ENCODE data around the gene MEA1. TPM values are rescaled to one million over a fixed set of nuclear protein-coding genes. Genes with fewer than 3 reads are reported as not detected.

Gene MEA1
- total RNA-seq, 4 donors from 2014 or later: 51.5 to 71.2 (median 62.8) TPM

- Histone ChIP-seq H3K36me3 (peaks cover 10 to 95% (median 70%) of the 10 kb centered on the region in 4 donors), H3K9me3 (no peaks in the 10 kb centered on the region), H3K4me3 (no peak overlapping the region), H3K27me3 (no peaks in the 10 kb centered on the region), H3K4me1 (peaks cover 9 to 12% (median 10%) of the 10 kb centered on the region in 4 donors), H3K27ac (replicated peaks in 1 of 4) (no peak overlapping the region)
- no peak for DNase-seq (ENCODE audit: extremely low spot score)
- TF ChIP-seq POLR2AphosphoS5 (IDR thresholded peaks at IDR 0.05): no peak
- TF ChIP-seq, protein P1, sequence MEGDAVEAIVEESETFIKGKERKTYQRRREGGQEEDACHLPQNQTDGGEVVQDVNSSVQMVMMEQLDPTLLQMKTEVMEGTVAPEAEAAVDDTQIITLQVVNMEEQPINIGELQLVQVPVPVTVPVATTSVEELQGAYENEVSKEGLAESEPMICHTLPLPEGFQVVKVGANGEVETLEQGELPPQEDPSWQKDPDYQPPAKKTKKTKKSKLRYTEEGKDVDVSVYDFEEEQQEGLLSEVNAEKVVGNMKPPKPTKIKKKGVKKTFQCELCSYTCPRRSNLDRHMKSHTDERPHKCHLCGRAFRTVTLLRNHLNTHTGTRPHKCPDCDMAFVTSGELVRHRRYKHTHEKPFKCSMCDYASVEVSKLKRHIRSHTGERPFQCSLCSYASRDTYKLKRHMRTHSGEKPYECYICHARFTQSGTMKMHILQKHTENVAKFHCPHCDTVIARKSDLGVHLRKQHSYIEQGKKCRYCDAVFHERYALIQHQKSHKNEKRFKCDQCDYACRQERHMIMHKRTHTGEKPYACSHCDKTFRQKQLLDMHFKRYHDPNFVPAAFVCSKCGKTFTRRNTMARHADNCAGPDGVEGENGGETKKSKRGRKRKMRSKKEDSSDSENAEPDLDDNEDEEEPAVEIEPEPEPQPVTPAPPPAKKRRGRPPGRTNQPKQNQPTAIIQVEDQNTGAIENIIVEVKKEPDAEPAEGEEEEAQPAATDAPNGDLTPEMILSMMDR (IDR thresholded peaks at IDR 0.05): no peak
- no peak for TF ChIP-seq POLR2A (IDR thresholded peaks at IDR 0.05; ENCODE audit: low read depth)
- no peak for TF ChIP-seq EP300 (IDR thresholded peaks at IDR 0.05)
- intact Hi-C loops (cut with DNase I): no loop called here
- WGBS: 87% methylated on average over 5 of the region's 5 CpGs
Measured at GRCh38 chr6:43037197-43037596, 23.5 kb upstream of the MEA1 start.

- Histone ChIP-seq H3K9me3 (no peaks in the 10 kb centered on the region), H3K27ac (replicated peaks in 1 of 4) (no peak overlapping the region), H3K4me3 (no peak overlapping the region), H3K4me1 (peaks cover 9 to 12% (median 10%) of the 10 kb centered on the region in 4 donors), H3K36me3 (peaks cover 10 to 95% (median 70%) of the 10 kb centered on the region in 4 donors), H3K27me3 (no peaks in the 10 kb centered on the region)
- no peak for DNase-seq (ENCODE audit: extremely low spot score)
- intact Hi-C loops (cut with DNase I): no loop called here
- WGBS: 91% methylated on average over 9 of the region's 9 CpGs
- TF ChIP-seq EP300 (IDR thresholded peaks at IDR 0.05) (no peak), POLR2A (IDR thresholded peaks at IDR 0.05; ENCODE audit: low read depth) (no peak), POLR2AphosphoS5 (IDR thresholded peaks at IDR 0.05) (no peak)
- TF ChIP-seq, protein P1 (IDR thresholded peaks at IDR 0.05): no peak
Measured at GRCh38 chr6:43036712-43037111, 23.0 kb upstream of the MEA1 start.

DNA sequence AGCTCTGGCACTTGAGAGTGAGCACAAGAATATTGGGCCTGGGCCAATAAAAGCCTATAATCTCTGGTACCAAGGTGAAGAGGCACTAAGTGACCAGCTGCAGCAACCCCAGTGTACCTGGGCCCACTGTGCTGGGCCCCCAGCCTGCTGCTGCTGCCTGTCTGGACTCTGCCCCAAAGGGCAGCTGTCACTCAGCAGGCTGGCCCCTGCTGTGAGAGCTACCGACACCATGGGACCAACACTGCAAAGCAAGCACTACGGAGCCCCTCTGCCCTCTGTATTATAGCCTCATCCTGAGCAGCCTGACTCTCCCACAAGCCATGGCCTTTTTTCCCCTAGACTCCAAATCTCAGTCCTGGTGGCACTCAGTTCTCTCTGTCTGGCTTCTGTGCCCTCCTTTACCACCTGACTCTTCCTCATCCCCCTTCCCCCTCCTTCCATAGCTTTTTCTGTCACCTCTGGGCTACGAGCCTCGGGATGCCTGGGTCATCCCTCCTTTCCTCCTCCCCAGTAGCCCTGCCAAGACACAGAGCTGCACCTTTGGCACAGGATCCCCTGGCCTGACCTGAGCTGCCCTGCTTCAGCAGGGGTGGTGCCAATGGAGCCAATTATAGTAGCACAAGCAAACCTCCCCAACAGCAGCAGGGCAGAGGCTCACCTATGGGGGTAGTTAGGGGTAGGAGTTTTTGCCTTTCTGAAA is 21.9 kb upstream of the MEA1 start:
- no peak for TF ChIP-seq POLR2AphosphoS5 (IDR thresholded peaks at IDR 0.05)
- TF ChIP-seq, protein P1 (IDR thresholded peaks at IDR 0.05): no peak
- no peak for TF ChIP-seq POLR2A (IDR thresholded peaks at IDR 0.05; ENCODE audit: low read depth)
- no peak for TF ChIP-seq EP300 (IDR thresholded peaks at IDR 0.05)
- Histone ChIP-seq H3K27me3 (no peaks in the 10 kb centered on the region), H3K36me3 (peaks cover 18 to 96% (median 71%) of the 10 kb centered on the region in 4 donors), H3K4me1 (peaks cover 9 to 12% (median 10%) of the 10 kb centered on the region in 4 donors), H3K4me3 (no peak overlapping the region), H3K9me3 (no peaks in the 10 kb centered on the region), H3K27ac (replicated peaks in 1 of 4) (peak overlapping the region in 2 of 4 donors; percentile 7 to 18)
- DNase-seq (ENCODE audit: extremely low spot score): no peak
- WGBS: 60% methylated on average over 4 of the region's 4 CpGs
- intact Hi-C loops (cut with DNase I): no loop called here

GRCh38 chr6:43034190-43034525 is 20.4 kb upstream of the MEA1 start:
- 83% methylated on average over 2 of the region's 2 CpGs for WGBS
- H3K9me3 ChIP-seq: no peaks in the 10 kb centered on the region
- no peak for DNase-seq (ENCODE audit: extremely low spot score)
- no peak overlapping the region for H3K4me3 ChIP-seq
- H3K27ac ChIP-seq (replicated peaks in 1 of 4): no peak overlapping the region
- H3K27me3 ChIP-seq: no peaks in the 10 kb centered on the region
- no peak for TF ChIP-seq POLR2AphosphoS5 (IDR thresholded peaks at IDR 0.05)
- peaks cover 33 to 98% (median 73%) of the 10 kb centered on the region in 4 donors for H3K36me3 ChIP-seq
- H3K4me1 ChIP-seq: peaks cover 9 to 12% (median 10%) of the 10 kb centered on the region in 4 donors
- intact Hi-C loops (cut with DNase I): no loop called here

DNA sequence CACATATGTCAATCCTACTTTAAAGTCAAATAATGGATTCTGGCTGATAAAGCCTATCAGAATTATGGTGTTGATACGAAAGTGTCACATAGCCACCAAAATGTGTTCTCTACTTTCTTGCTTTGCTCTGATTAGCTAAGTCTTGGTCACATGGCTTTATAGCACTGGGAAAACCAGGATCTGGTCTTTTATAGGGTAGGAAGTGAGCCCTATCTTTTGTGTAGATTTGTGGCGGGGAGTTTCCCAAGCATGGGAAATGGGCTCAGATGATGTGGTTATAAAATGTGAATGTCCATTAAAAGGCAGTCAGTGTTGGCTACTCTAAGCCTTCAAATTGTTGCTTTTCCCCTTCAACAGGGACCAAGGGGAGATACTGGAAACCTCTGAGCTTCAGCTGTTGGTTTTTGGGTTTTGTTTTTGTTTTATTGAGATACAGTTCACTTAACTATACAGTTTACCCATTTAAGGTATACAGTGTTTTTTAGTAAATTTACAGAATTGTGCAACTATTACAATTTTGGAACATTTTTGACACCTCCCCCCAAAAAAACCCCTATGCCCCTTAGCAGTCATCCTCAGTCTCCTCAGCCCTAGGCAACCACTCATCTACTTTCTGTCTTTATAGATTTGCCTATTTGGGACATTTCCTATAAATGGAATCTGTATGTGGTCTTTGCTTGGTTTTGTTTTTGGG is 19.9 kb upstream of the MEA1 start:
- DNase-seq (ENCODE audit: extremely low spot score): no peak
- TF ChIP-seq, protein P1 (IDR thresholded peaks at IDR 0.05): no peak
- no peak for TF ChIP-seq POLR2AphosphoS5 (IDR thresholded peaks at IDR 0.05)
- no peak for TF ChIP-seq EP300 (IDR thresholded peaks at IDR 0.05)
- no peak for TF ChIP-seq POLR2A (IDR thresholded peaks at IDR 0.05; ENCODE audit: low read depth)
- H3K4me1 ChIP-seq: peaks cover 9 to 12% (median 10%) of the 10 kb centered on the region in 4 donors
- no peaks in the 10 kb centered on the region for H3K9me3 ChIP-seq
- H3K27me3 ChIP-seq: no peaks in the 10 kb centered on the region
- no peak overlapping the region for H3K4me3 ChIP-seq
- 97% methylated on average over 2 of the region's 2 CpGs for WGBS
- peaks cover 34 to 98% (median 73%) of the 10 kb centered on the region in 4 donors for H3K36me3 ChIP-seq
- intact Hi-C loops (cut with DNase I): no loop called here
- no peak overlapping the region for H3K27ac ChIP-seq (replicated peaks in 1 of 4)

All from esophagus muscularis mucosa (tissue), 4 donors.